NK-92 (cell line): ENCODE measurements around the gene VEGFA.

Experiments used
- DNase-seq: peaks from one replicate; lab custom pipeline; 2025; ENCODE audit not compliant: unreplicated experiment; lab: John Stamatoyannopoulos, UW

VEGFA gene

DNA sequence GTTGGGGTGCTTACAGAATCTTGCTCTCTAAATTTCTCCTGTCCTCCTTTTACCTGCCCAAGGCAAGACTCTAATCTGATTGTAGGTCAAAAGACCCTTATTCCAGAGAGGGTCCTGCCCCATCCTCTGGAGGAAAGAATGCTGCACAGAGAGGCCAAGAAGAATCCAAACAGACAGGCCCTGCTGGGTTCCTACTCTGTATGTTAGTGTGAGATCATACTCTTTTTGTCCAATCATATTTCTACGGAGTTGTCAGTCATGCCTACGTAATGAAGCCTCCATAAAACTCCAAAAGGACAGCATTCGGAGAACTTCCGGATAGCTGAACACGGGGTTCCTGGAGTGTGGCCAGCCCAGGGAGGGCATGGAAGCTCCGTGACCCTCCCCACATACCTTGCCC, 50.5 kb downstream of the VEGFA start:
- DNase-seq = no peak

DNA sequence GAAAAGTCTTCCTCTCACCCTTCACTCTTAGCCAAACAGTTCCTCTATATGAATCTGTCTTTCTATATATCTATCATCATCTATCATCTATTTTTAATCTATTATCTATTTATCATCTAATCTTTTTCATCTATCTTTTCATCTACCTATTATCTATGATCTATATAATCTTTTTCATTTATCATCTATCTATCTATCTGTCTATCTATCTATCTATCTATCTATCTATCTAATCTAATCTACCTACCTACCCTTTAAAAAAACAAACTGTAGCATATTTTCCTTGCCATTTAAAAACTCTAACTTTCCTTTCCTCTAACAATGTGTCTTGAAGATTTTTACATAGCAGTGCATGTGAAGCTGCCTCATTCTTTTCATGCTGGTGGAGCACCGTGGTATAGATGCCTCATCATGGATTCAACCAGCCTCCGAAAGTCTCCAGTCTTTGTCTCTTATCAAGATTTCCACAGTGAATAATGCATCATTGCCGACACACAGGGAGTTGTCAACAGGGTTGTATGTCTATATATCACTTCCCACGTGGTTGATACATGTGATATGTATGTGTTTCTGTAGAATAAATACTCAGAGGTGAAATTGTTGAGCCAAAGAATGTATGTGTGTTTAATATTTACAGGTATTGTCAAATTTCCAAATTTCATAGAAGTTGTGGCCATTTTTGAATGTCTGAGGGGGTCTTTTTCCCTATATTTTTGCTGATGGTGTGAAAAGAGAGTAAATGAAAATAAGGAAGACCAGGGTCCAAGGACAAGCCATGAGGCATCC, 51.3 kb downstream of the VEGFA start:
- no peak for DNase-seq

DNA sequence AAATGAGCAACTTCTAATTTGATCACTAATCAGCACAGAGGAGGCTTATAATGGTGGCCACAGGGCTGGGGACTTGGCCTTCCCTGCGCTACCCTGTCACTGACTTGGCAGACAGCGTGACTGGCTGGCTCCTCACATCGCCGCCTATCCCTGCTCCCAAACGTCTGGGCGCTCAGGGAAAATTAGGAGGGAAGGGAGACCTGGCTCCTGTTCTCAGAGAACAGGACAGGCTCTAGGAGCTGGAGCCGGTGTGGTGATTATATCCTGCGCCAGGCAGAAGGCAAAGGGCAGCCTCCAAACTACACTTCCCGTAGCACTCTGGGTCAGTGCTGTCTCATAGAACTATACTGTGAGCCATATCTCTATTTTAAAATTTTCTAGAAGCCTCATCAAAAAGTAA, 53.4 kb downstream of the VEGFA start:
- no peak for DNase-seq

DNA sequence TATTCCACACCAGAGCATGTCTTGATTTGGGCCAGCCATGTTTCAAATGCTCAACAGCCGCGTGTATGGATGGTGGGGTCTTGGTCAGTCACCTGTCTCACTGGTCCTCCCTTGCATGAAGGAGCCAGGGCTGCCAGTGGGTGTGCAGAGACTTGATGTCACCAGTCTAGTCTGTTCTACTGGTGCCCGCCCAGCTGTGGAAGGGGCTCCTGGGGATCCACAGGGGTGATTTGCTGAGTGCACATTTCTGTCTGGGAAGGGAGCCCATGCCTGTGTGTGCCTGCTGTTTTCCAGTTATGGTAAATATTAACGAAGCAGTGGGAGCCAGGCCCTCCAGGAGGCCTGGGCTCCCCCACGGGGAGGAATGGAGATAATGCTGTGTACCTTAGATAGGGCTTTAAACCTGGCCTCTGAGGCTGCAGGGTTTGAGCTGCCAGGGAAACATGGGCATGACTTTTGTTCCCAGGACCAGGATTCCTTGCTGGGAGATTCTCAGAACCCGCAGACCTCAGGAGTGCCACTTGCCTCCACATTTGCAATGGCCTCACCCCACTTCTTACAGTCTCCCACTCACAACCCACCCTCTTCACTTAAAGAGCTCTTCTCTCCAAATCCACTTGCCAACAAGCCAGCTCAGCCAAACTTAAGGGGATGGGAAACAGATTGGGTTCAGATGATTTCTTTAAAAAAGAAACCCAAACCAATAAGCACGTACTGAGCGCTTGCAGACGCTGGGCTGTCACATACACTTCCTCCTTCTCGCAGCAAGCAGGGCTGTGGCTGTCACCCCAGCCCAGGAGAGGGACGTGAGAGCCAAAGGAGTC, 54.1 kb downstream of the VEGFA start:
- DNase-seq = no peak

DNA sequence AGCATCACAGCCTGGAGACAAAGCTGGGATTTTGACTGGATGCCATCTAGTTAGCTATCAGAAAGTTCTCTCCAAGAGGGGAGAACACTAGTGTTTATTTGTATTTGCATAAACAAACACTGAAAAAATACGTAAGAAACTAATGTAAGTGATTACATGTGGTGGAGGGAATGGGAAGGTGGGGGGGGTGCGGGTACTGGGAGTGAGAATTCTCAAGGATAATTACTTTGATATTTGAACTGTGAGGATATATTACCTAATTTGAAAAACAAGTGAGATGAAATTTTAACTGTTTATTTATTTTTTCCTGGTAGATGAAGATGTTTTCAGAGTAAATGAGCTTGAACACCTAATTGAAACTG, 54.7 kb downstream of the VEGFA start:
- DNase-seq = no peak

DNA sequence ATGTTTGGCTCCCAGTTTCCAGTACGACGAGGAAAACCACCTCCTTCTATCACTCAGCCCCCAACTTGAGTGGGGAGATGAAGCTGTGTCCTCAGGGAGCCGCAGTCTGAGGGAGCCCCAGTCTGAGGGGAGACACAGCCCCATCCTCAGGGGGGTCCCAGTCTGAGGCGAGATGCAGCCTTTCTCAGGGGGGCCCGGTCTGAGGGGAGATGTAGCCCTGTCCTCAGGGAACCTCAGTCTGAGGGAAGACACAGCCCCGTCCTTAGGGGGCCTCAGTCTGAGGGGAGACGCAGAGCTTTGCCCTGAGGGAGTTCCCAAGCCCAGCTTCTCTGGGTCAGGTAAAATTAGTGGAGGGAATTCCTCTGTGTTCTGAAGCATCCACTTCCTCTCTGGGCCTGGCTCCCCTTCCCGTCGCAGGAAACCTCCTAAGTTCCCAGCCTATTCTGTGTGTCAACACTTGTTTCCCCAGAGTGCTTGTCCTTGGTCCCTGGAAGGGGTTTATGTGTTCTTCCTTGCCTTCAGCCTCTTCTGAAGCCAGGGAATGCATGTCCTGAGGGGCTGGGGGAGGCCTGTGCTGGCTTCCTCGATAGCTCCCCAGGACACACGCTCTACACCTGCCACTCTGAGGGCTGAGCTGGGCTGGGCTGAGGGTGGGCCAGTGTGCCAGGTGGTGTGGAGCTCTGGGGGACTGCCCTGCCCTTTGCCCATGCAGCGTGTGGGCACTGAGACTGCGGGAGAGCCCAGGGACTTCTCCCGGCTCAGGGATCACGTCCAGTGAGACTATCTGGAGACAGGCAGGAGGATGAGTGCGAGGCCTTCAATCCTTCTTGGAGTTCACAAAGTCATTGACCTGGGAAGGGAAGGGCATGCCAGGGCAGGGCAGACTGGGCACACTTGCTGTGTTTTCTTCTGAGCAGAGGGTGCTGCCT, 55.4 kb downstream of the VEGFA start:
- no peak for DNase-seq

DNA sequence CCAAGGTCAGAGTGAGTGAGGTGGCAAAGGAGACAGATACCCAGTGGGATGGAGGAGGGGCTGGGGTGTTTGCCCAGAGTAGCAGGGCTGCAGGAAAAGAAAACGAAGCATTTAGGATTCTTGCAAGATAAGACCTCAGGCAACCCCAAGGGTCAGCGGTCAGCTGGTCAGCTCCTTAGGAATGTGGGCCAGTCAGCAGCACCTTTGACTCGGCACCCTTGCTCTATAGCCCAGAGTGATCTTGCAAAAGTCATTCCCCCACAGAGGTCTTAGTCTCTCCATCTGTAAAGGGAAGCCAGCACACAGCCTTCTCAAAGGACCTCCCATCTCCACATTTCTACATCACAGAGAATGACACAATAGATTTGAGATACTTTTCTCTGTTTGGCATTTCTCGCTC, 56.7 kb downstream of the VEGFA start:
- DNase-seq = no peak

DNA sequence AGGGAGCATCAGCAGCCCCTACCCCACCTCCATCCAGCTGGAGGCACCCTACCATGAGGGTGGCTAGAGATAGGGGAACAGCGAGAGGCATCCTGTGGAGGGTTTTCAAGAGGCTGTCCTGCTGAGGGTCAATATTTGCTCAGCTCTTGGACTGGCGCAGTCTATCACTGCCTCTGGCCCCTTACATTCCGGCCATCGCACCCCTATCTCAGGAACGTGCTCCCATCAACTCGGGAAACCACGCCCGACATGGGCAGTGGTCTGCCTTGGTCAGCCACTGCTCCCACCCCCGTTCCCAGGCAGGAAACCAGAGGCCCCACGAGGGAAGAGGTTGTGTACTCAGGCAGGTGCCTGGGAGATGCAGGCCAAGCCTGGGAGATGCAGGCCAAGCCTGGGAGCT, 57.9 kb downstream of the VEGFA start:
- no peak for DNase-seq

DNA sequence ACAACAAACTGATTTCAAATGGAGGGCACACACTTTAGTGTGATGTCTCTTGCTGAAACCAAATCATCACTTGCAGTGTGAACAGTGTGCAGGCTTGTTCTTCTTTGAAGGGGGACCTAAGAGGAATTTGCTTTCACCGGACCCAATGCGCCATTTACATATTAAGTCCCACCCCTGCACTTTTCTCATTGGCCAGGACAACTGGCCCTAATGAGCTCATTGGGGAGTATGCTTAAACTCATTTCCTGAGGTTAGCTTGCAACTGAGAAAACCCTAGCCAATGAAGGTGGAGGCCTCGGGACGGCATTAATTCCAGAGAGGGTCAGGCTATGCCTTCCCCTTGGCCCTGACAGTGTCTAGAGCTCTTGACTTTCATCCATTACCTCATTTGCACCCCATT, 58.7 kb downstream of the VEGFA start:
- DNase-seq = no peak

DNA sequence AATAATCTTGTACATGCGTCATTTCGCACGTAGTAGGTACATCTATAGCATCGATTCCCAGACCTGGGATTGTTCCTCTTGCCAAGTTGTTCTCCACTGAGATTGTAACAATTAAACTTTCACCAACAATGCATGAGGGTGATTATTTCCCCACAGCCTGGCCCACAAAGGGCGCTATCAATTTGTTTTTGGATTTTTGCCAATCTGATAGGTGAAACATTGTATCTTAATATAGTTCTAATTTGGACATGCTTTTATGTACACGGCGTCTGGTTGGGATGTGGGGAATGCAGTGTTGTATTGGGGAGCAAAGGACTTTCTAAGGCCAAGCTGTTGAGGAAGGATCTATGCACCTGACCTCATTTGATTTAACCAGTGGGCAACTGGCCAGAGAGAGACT, 59.5 kb downstream of the VEGFA start:
- no peak for DNase-seq

DNA sequence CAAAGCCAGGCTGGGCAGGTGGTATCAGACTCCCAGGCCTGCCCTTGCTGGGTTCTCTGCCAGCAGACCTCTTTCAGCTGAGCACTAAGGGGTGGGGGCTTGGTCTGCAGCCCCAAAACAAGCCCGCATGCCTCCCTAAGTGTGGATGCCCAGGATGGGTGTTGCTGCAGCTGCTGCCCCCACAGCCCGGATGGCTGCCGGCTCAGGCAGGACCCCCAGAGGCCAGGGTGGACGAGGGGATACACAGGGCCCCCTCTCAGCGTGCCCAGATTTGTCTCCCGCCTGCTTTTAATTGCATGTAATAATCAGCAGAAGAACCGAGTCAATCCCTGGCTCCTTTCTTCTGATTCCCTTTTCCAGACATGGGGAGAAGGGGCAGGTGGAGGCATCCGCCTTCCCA, 60.8 kb downstream of the VEGFA start:
- no peak for DNase-seq

DNA sequence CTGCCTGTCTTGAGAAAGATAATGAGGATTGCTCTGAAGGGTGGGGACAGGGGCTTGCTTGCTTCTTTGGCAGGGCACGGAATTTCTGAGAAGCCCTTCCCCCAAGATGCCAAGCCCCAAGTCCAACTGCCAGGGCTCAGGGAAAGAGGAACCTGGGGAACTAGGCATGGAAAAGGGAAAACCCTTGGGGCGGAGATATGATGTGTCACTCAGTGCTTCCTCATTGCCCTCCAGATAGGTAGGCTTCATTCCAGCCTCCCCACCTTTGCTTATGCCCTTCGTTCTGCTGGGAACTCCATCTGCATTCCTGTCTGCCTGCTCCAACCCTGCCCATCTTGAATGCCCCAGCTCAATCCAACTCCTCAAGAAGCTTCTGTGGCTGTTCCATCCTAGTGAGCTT, 61.2 kb downstream of the VEGFA start:
- no peak for DNase-seq

DNA sequence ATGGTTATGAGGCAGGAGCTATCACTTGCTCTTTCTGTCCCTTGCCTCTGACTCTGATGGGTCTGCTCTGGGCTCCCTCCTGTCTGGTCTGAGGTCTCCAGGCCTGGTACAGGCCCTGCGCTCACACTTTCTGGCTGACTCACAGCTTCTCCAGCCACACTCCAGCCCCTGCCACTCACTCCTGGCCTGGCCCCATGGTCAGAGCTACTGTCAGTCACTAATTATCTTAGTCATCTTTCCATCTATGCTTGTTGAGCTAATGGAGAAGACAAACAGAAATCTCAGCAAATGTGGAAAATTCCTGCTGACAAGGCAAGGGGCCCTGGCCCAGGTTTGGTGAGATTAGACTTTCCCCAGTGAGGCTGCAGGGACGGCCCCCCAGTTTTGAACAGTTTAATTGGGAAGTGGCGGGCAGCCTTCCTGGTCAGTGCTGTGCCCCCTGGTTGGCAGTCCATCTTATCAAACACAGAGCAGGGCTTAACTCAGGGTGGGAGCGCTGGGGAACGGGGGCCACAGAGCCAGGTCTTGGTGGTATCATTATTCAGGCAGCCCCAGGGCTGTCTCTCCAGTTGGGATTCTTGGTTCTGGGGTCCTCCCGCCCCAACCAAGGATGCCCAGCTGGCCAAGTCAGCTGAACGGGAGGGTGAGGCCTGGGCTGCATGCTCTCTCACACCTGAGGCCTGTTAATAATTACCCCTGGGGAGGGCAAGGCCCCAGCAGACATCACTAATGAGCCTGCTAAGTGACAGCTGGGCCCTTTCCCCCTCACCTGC, 63.4 kb downstream of the VEGFA start:
- no peak for DNase-seq

DNA sequence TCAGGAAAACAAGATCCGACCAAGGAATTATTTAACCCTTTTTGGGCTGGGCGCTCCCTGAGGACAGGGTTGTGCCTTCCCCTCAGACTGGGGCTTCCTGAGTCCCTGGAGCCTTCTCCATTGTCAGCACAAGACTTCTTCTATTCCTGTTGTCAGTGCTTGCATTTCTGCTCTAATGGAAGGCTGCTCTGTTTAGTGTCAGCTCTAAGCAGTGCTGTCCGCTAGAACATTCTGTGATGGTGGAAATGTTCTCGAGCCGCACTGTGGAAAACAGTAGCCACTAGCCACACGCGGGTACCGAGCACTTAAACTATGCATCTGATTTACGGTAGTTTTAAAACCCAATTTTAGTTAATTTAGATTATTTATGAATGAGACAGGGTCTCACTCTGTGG, 64.0 kb downstream of the VEGFA start:
- no peak for DNase-seq

DNA sequence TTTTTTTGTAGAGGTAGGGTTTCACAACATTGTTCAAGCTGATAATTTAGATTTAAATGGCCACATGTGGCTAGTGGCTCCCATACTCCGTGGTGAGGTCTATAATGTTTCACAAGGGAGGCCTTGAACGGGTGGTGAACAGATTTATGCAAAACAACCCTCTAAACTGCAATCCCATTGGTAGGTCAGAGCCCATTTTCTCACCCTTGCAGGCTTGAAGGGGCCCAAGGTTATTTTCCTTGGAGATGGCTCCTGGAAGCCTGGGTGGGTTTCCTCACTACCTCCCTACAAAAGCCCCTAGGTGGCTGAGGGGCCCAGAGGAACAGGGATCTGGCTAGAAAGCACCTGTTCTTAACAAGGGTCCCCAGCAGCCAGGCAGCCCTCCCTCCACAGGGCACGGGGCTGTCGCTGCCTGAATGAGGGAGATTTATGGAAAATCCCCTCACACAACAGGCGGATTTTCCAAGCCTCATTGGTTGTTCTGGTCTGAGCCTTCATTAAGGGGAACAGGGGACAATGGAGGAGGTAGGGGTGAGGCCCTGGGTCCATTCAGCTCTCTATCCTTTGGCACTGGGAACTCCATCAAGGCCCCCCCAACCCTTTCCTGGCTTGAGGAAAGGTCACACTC, 64.6 kb downstream of the VEGFA start:
- DNase-seq = no peak

DNA sequence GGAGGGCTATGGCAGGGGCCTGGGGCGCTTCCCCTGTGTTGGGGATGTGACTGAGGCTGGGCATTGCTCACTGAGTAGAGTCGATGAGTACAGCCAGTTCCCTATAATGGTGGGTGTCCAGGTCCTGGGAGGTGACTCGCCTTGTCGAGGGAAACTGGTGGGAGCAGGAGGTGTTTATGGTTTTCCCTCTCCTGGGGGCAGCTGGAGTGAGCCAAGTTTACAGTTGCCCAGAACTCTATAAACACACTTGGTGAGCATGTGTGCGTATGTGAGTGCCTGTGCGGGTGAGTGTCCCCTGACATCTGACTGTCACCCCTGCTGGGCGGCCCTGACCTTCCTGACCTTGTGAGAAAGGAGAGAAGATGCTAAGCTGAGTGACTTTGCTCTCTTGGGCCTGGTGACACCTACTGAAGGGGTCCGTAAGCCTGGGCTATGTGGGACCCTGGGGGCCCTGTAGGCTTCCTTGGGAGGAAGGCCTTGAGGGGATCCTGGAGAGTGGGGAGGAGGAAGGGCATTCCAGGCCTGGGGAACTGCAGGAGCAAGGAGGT, 65.9 kb downstream of the VEGFA start:
- no peak for DNase-seq
